Parathyroid adenoma (tissue), 2 donors: Measurements from ENCODE around the gene AJAP1.

Source experiments
- H2AFZ ChIP-seq: fragments of 300-600 bp; sonication (generic); one replicate; pipeline ENCODE4 v1.7.0; 2017; ENCODE audit warnings: antibody characterized with exemption, mild to moderate bottlenecking
- H3K27ac ChIP-seq: fragments of 300-600 bp; sonication (generic); one replicate; pipeline ENCODE4 v1.7.0; 2017
- H3K27me3 ChIP-seq: fragments of 300-600 bp; sonication (generic); one replicate; pipeline ENCODE4 v1.7.0; 2017; ENCODE audit warnings: low read length; ENCODE audit not compliant: control insufficient read depth, insufficient read depth
- H3K36me3 ChIP-seq: fragments of 300-600 bp; sonication (generic); one replicate; pipeline ENCODE4 v1.7.0; 2017; ENCODE audit warnings: low read length; ENCODE audit not compliant: control insufficient read depth, insufficient read depth
- H3K4me1 ChIP-seq: fragments of 300-600 bp; sonication (generic); one replicate; pipeline ENCODE4 v1.7.0; 2017; ENCODE audit warnings: control low read depth
- H3K4me2 ChIP-seq: fragments of 300-600 bp; sonication (generic); one replicate; pipeline ENCODE4 v1.7.0; 2017; ENCODE audit warnings: low read length
- H3K4me3 ChIP-seq: fragments of 300-600 bp; sonication (generic); one replicate; pipeline ENCODE4 v1.7.0; 2017; ENCODE audit warnings: low read depth, low read length
- H3K79me2 ChIP-seq: fragments of 300-600 bp; sonication (generic); one replicate; pipeline ENCODE4 v1.7.0; 2017; ENCODE audit warnings: control low read depth
- H3K9ac ChIP-seq: fragments of 300-600 bp; sonication (generic); one replicate; pipeline ENCODE4 v1.7.0; 2017; ENCODE audit warnings: mild to moderate bottlenecking
- H3K9me3 ChIP-seq: fragments of 300-600 bp; sonication (generic); one replicate; pipeline ENCODE4 v1.7.0; 2017; ENCODE audit warnings: low read length; ENCODE audit not compliant: control insufficient read depth
- TF ChIP-seq, protein P1 (sequence below): fragments of 300-600 bp; sonication (generic); IDR thresholded peaks from one replicate; pipeline ENCODE4 v1.7.0; 2017; ENCODE audit warnings: antibody characterized with exemption, mild to moderate bottlenecking
- donor health status: primary hyperparathyroidism.

Gene AJAP1

DNA sequence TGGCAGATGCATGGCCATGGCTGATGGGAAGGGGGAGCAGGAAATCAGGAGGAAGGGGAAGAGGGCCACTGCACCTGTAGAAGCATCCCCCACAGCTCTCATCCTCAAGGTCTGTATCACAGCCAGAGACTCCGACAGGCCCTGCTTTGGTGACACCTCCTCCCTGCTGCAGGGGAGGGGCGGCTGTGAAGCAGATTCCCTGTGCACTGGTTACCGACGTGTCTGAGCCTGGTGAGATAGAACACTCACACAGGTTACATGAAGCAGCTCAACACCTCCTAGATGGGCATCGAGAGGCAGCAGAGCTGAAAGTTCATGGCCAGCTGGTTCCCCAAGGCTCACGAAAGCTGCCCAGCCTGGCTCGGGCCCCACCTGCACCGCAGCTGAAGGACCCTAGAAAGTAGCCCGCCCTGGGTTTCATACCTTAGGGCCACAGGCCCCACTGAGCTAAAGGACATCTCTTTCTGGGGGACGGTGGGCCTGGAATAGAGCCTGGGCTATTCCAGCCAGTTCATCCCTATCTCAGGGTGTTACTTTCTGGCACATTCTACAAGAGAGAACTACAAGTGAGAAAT lies 30.2 kb upstream of the AJAP1 start:
- Histone ChIP-seq H3K27ac (no peak overlapping the region), H3K9ac (no peak overlapping the region), H3K36me3 (no peaks in the 10 kb centered on the region), H2AFZ (no peak overlapping the region), H3K4me3 (no peak overlapping the region), H3K4me1 (peaks cover 5% of the 10 kb centered on the region), H3K27me3 (no peaks in the 10 kb centered on the region), H3K9me3 (no peaks in the 10 kb centered on the region), H3K4me2 (no peak overlapping the region), H3K79me2 (no peaks in the 10 kb centered on the region)
- TF ChIP-seq, protein P1, sequence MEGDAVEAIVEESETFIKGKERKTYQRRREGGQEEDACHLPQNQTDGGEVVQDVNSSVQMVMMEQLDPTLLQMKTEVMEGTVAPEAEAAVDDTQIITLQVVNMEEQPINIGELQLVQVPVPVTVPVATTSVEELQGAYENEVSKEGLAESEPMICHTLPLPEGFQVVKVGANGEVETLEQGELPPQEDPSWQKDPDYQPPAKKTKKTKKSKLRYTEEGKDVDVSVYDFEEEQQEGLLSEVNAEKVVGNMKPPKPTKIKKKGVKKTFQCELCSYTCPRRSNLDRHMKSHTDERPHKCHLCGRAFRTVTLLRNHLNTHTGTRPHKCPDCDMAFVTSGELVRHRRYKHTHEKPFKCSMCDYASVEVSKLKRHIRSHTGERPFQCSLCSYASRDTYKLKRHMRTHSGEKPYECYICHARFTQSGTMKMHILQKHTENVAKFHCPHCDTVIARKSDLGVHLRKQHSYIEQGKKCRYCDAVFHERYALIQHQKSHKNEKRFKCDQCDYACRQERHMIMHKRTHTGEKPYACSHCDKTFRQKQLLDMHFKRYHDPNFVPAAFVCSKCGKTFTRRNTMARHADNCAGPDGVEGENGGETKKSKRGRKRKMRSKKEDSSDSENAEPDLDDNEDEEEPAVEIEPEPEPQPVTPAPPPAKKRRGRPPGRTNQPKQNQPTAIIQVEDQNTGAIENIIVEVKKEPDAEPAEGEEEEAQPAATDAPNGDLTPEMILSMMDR, result no peak

DNA sequence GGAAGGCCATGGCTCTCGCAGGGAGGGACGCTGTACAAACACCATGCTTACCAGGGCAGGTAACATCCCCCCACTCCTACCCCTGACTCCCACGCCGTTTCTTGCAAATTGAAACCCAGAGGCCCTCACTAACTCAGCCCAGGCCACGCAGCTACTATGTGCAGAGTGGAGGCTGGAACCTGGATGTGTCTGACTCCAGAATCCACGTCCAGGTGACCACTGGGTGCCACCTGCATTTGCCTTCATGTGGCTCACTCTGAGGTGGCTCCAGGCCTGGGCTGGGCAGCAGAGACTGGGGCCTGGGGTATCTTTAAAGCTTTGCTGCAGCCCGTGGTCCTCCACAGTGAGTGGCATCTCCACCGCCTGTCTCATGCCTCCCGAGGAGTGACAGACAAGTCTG lies 29.6 kb upstream of the AJAP1 start:
- no peaks in the 10 kb centered on the region for H3K79me2 ChIP-seq

DNA sequence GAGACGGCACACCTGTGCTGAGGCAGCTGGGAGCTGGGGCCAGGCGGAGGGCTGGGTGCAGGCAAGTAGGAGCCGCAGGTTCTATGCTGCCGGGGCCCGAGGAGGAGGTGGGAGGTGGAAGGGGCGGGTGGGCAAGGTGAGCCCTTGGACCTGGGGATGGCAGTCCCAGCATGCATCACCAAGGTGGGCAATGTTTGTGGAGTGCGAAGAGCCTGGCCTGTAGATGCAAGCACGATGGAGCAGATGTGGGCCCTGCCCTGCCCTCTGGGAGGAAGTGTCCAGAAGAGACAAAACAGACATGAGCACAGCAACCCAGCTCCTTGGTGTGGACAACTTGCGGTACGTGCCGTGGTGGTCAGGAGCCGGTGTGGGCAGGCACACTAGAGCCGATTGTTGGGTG lies 28.3 kb upstream of the AJAP1 start:
- Histone ChIP-seq H3K9me3 (no peaks in the 10 kb centered on the region), H3K4me2 (no peak overlapping the region), H3K36me3 (no peaks in the 10 kb centered on the region), H3K4me1 (peaks cover 5% of the 10 kb centered on the region), H2AFZ (no peak overlapping the region), H3K27me3 (no peaks in the 10 kb centered on the region), H3K79me2 (no peaks in the 10 kb centered on the region), H3K4me3 (no peak overlapping the region), H3K27ac (no peak overlapping the region), H3K9ac (no peak overlapping the region)
- TF ChIP-seq, protein P1, result no peak

More for the DNA sequence above, 29.6 kb upstream of the AJAP1 start:
- peaks cover 5% of the 10 kb centered on the region for H3K4me1 ChIP-seq
- H3K9ac ChIP-seq, result no peak overlapping the region
- H3K27ac ChIP-seq, result no peak overlapping the region
- no peaks in the 10 kb centered on the region for H3K9me3 ChIP-seq
- TF ChIP-seq, protein P1, result no peak
- no peaks in the 10 kb centered on the region for H3K36me3 ChIP-seq
- no peaks in the 10 kb centered on the region for H3K27me3 ChIP-seq
- H3K4me2 ChIP-seq, result no peak overlapping the region
- no peak overlapping the region for H2AFZ ChIP-seq
- no peak overlapping the region for H3K4me3 ChIP-seq

DNA sequence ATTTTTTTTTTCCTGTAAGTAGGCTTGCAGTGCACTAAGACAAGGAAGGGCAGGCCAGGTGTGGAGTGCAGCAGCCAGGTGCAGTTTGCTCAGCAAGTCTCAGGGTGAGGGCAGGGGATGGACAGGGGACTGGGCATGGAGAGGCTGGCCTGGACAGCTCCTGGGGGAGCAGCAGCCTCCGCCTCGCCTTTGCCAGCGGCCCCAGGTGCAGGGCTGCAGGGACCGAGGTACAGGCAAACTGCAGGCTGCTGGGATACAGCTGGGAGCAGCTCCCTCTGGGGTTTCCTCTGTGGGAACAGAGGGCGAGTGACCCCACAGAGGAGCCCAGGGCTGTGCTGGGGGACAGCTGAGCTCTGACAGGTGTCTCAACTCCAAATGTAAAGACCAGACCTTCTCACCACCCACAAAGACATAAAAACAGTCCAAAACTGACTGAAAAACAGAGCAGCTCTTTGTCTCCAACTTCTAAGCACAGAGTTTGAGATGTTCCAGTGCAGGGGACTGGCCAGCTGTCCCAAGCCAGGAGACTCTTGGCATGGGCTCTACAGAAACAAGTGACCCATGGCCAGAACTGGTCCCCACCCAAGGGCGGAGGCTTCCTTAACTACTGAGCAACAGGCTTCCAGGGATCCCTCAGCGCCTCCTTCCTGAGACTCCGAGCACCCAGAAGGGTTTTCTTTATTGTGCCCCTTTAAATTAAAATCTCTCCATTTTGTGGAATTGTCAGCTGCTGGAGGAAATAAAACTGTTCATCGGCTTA lies 27.7 kb upstream of the AJAP1 start:
- Histone ChIP-seq H3K27ac (no peak overlapping the region), H3K27me3 (no peaks in the 10 kb centered on the region), H3K4me2 (no peak overlapping the region), H3K36me3 (no peaks in the 10 kb centered on the region), H3K79me2 (no peaks in the 10 kb centered on the region), H3K4me1 (peaks cover 2% of the 10 kb centered on the region), H3K9me3 (no peaks in the 10 kb centered on the region), H3K4me3 (no peak overlapping the region), H2AFZ (no peak overlapping the region), H3K9ac (no peak overlapping the region)
- TF ChIP-seq, protein P1, result no peak

DNA sequence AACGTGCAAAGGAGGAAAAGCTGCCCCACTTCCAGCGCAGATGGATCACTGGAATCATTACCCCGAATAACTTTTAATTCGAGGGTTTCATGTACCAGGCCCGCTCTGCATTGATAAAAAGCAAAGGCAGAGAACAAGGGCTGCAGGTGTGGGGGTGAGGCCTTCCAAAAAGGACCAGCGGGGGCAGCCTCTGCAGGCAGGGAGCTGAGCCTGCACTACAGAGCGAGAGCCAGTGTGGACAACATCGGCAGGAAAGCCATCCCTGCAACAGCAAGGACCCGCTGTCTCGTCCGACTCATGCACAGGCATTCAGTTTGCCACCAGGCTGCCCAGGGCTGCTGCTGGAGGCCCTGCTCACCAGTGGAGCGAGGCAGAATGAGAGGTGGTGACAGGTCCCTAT lies 27.1 kb upstream of the AJAP1 start:
- Histone ChIP-seq H3K36me3 (no peaks in the 10 kb centered on the region), H3K4me1 (no peaks in the 10 kb centered on the region), H3K27ac (no peak overlapping the region), H3K4me2 (no peak overlapping the region), H2AFZ (no peak overlapping the region), H3K79me2 (no peaks in the 10 kb centered on the region), H3K4me3 (no peak overlapping the region), H3K9ac (no peak overlapping the region), H3K9me3 (no peaks in the 10 kb centered on the region), H3K27me3 (no peaks in the 10 kb centered on the region)
- TF ChIP-seq, protein P1, result no peak
